A549 (cell line): ENCODE measurements around the gene HIKESHI. TPM values are rescaled to one million over a fixed set of nuclear protein-coding genes. Genes with fewer than 3 reads are reported as not detected.

Experiments
- ATAC-seq, 2 experiments: fragments of 200-7000 bp in 1 of 2; fragments of >200 bp in 1 of 2; cut with Nextera tagmentation in 1 of 2; cut with Tn5 transposase in 1 of 2; 3 replicates each; pipeline versions ENCODE4 v1.8.0 to v1.9.1; 2018 to 2020; ENCODE audit warnings: mild to moderate bottlenecking in 1 of 2, moderate library complexity in 1 of 2
- CTCF ChIA-PET: fragments of 300-600 bp; sonication (Branson Sonifier 250); formaldehyde crosslinking; extraction: SDS; loops from one replicate; lab custom pipeline; 2021; ENCODE audit warnings: antibody characterized with exemption, inconsistent platforms; lab: Yijun Ruan, JAX
- POLR2A ChIA-PET: fragments of 350-600 bp; formaldehyde crosslinking; extraction: SDS; loops from one replicate; lab custom pipeline; 2021; ENCODE audit warnings: antibody characterized with exemption, inconsistent platforms; lab: Yijun Ruan, JAX
- DNase-seq, 2 experiments: peaks; one replicate each; pipeline versions ENCODE4 v3.0.0 to v3.0.0-alpha.2; 2011 to 2016; ENCODE audit warnings: low read depth in 1 of 2, low spot score in 1 of 2
- FAIRE-seq: peaks from 2 replicates; lab custom pipeline; 2011; peaks lifted over from hg19 to GRCh38; lab: Jason Lieb, UNC
- H3K27ac ChIP-seq, 2 experiments: fragments of >200 bp; sonication (Bioruptor Twin); formaldehyde crosslinking; 3 replicates each; pipeline ENCODE4 v1.5.1; 2016 to 2017
- H3K4me1 ChIP-seq: fragments of >200 bp; sonication (Bioruptor Twin); formaldehyde crosslinking; 3 replicates; pipeline ENCODE4 v1.6.1; 2016
- H3K4me2 ChIP-seq: fragments of >200 bp; sonication (Bioruptor Twin); formaldehyde crosslinking; 3 replicates; pipeline ENCODE4 v1.6.1; 2016
- H3K4me3 ChIP-seq: fragments of >200 bp; sonication (Bioruptor Twin); formaldehyde crosslinking; 3 replicates; pipeline ENCODE4 v1.5.1; 2016
- H3K9me3 ChIP-seq: fragments of >200 bp; sonication (Bioruptor Twin); formaldehyde crosslinking; 3 replicates; pipeline ENCODE4 v1.6.1; 2016
- CBX2 ChIP-seq: fragments of 200-600 bp; sonication (generic); IDR thresholded peaks from 2 replicates; pipeline ENCODE4 v1.6.1; 2016; ENCODE audit warnings: low read depth, mild to moderate bottlenecking, borderline replicate concordance
- CEBPB ChIP-seq, 2 experiments: fragments of >200 bp in 1 of 2; sonication (Bioruptor Twin) in 1 of 2; formaldehyde crosslinking in 1 of 2; IDR thresholded peaks; 2 replicates each; pipeline ENCODE4 v1.6.1; 2012 to 2016
- CHD4 ChIP-seq: fragments of 200-600 bp; sonication (generic); IDR thresholded peaks from 2 replicates; pipeline ENCODE4 v1.6.1; 2016; ENCODE audit warnings: antibody characterized with exemption, mild to moderate bottlenecking, borderline replicate concordance
- FOSB ChIP-seq: fragments of 250-450 bp; sonication (Bioruptor Pico); IDR thresholded peaks from 2 replicates; pipeline ENCODE4 v1.5.0; 2020; ENCODE audit warnings: mild to moderate bottlenecking, moderate library complexity
- FOXS1 ChIP-seq: fragments of 250-450 bp; sonication (Bioruptor Pico); IDR thresholded peaks from 2 replicates; pipeline ENCODE4 v1.5.0; 2020; ENCODE audit warnings: mild to moderate bottlenecking, moderate library complexity
- HOXA7 ChIP-seq: fragments of 250-450 bp; sonication (Bioruptor Pico); IDR thresholded peaks from 2 replicates; pipeline ENCODE4 v1.5.0; 2020; ENCODE audit warnings: mild to moderate bottlenecking, moderate library complexity
- HOXB13 ChIP-seq: fragments of 250-450 bp; sonication (Bioruptor Pico); IDR thresholded peaks from 2 replicates; pipeline ENCODE4 v1.5.0; 2020; ENCODE audit warnings: low read depth, mild to moderate bottlenecking, moderate library complexity
- HOXB5 ChIP-seq: fragments of 250-450 bp; sonication (Bioruptor Pico); IDR thresholded peaks from 2 replicates; pipeline ENCODE4 v1.5.0; 2020; ENCODE audit warnings: mild to moderate bottlenecking, moderate library complexity
- JUN ChIP-seq, 2 experiments: fragments of >200 bp; sonication (Bioruptor Twin); formaldehyde crosslinking; IDR thresholded peaks; 2 replicates in 1 of 2; 3 replicates in 1 of 2; pipeline ENCODE4 v1.6.1; 2016 to 2017
- JUNB ChIP-seq: fragments of >200 bp; sonication (Bioruptor Twin); formaldehyde crosslinking; IDR thresholded peaks from 2 replicates; pipeline ENCODE4 v1.6.1; 2016
- MAFK ChIP-seq: fragments of 450-650 bp; IDR thresholded peaks from 2 replicates; pipeline ENCODE4 v1.6.1; 2014; ENCODE audit not compliant: partially characterized antibody
- MYC ChIP-seq: IDR thresholded peaks from 2 replicates; pipeline ENCODE4 v1.6.1; 2012; ENCODE audit warnings: mild to moderate bottlenecking, inconsistent platforms, low read length, improper control_type of control experiment, borderline replicate concordance
- NFE2L2 ChIP-seq: fragments of 150-350 bp; conservative IDR thresholded peaks from 2 replicates; pipeline ENCODE4 v1.6.1; 2014; ENCODE audit warnings: low read length
- NR3C1 ChIP-seq: fragments of >200 bp; sonication (Bioruptor Twin); formaldehyde crosslinking; IDR thresholded peaks from 3 replicates; pipeline ENCODE4 v1.6.1; 2017
- POLR2A ChIP-seq: IDR thresholded peaks from 2 replicates; pipeline ENCODE4 v1.6.1; 2012; ENCODE audit warnings: mild to moderate bottlenecking, low read length
- SMC3 ChIP-seq: fragments of >200 bp; sonication (Bioruptor Twin); formaldehyde crosslinking; IDR thresholded peaks from 3 replicates; pipeline ENCODE4 v1.6.1; 2018; ENCODE audit warnings: inconsistent platforms
- TFCP2L1 ChIP-seq: fragments of 250-450 bp; sonication (Bioruptor Pico); IDR thresholded peaks from 2 replicates; pipeline ENCODE4 v1.5.0; 2021; ENCODE audit warnings: mild to moderate bottlenecking
- ZFP36 ChIP-seq: fragments of 450-650 bp; IDR thresholded peaks from 2 replicates; pipeline ENCODE4 v1.6.1; 2014; ENCODE audit warnings: borderline replicate concordance; ENCODE audit not compliant: partially characterized antibody
- WGBS: methylation state at CpG from one replicate; pipeline ENCODE4 v1.1.6; 2017; ENCODE audit errors: missing lambda C conversion rate; 5-methylcytosine and 5-hydroxymethylcytosine counted together
- polyA plus RNA-seq, 4 experiments: library from polyadenylated mRNA; depleted of rRNA in 3 of 4; stranded (reverse); fragments of >200 nt; fragmentation: RNase III in 1 of 4; extraction: RNeasy Plus Mini Kit Qiagen cat#74134 plus additional on column Dnase treatment in 1 of 4; gene quantifications; 2 replicates in 3 of 4; 3 replicates in 1 of 4; pipeline ENCODE4 v1.2.3, GENCODE V29; 2011 to 2017
- TF ChIP-seq, protein P1 (sequence below): fragments of >200 bp; sonication (Bioruptor Twin); formaldehyde crosslinking; IDR thresholded peaks from 2 replicates; pipeline ENCODE4 v1.6.1; 2016
- TF ChIP-seq, protein P2 (sequence below): fragments of >200 bp; sonication (Bioruptor Twin); formaldehyde crosslinking; IDR thresholded peaks from 3 replicates; pipeline ENCODE4 v1.5.1; 2016
- TF ChIP-seq, protein P3 (sequence below): fragments of 250-450 bp; sonication (Bioruptor Pico); IDR thresholded peaks from 2 replicates; pipeline ENCODE4 v1.5.0; 2020; ENCODE audit warnings: low read depth, mild to moderate bottlenecking, moderate library complexity
- TF ChIP-seq, protein P4 (sequence below): IDR thresholded peaks from 2 replicates; pipeline ENCODE4 v1.6.1; 2012; ENCODE audit warnings: low read depth, borderline replicate concordance

The HIKESHI gene
- polyA plus RNA-seq, 2 of the 4 experiments (the other 2 are of a cell fraction) = 39.6 to 101 TPM

DNA sequence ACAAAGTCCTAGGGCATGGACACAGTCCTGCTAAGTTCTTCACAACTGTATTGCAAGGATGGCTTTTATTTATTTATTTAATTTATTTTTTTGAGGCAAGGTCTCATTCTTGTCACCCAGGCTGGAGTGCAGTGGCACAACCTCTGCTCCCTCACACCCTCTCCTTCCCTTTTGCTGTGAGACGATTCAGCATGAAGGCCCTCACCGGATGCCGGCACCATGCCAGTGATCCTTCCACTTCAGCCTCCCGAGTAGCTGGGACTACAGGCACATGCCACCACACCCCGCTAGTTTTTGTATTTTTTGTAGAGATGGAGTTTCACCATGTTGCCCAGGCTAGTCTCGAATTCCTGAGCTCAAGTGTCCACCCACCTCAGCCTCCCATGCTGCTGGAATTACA lies 39.7 kb upstream of the HIKESHI start:
- H3K4me3 ChIP-seq = no peak overlapping the region
- FAIRE-seq (no peak), ATAC-seq (no peak), DNase-seq (no peak)
- no peak overlapping the region for H3K4me2 ChIP-seq
- no peak for TF ChIP-seq JUNB
- TF ChIP-seq HOXA7 (CRISPR knock-in tag) = no peak
- no peak for TF ChIP-seq HOXB5 (CRISPR knock-in tag)
- TF ChIP-seq FOSB (CRISPR knock-in tag) = no peak
- TF ChIP-seq, protein P1, sequence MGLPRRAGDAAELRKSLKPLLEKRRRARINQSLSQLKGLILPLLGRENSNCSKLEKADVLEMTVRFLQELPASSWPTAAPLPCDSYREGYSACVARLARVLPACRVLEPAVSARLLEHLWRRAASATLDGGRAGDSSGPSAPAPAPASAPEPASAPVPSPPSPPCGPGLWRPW = no peak
- TF ChIP-seq ZFP36 = no peak
- TF ChIP-seq CHD4 = no peak
- no peak for TF ChIP-seq MAFK
- TF ChIP-seq, protein P2, sequence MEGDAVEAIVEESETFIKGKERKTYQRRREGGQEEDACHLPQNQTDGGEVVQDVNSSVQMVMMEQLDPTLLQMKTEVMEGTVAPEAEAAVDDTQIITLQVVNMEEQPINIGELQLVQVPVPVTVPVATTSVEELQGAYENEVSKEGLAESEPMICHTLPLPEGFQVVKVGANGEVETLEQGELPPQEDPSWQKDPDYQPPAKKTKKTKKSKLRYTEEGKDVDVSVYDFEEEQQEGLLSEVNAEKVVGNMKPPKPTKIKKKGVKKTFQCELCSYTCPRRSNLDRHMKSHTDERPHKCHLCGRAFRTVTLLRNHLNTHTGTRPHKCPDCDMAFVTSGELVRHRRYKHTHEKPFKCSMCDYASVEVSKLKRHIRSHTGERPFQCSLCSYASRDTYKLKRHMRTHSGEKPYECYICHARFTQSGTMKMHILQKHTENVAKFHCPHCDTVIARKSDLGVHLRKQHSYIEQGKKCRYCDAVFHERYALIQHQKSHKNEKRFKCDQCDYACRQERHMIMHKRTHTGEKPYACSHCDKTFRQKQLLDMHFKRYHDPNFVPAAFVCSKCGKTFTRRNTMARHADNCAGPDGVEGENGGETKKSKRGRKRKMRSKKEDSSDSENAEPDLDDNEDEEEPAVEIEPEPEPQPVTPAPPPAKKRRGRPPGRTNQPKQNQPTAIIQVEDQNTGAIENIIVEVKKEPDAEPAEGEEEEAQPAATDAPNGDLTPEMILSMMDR = no peak
- no peak for TF ChIP-seq FOXS1 (CRISPR knock-in tag)
- TF ChIP-seq SMC3 = no peak
- no peak for TF ChIP-seq TFCP2L1 (CRISPR knock-in tag)
- TF ChIP-seq JUN (IDR thresholded peaks at IDR 0.05) = no peak
- TF ChIP-seq CBX2 = no peak
- TF ChIP-seq HOXB13 (CRISPR knock-in tag) = no peak
- TF ChIP-seq, protein P3, sequence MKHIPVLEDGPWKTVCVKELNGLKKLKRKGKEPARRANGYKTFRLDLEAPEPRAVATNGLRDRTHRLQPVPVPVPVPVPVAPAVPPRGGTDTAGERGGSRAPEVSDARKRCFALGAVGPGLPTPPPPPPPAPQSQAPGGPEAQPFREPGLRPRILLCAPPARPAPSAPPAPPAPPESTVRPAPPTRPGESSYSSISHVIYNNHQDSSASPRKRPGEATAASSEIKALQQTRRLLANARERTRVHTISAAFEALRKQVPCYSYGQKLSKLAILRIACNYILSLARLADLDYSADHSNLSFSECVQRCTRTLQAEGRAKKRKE = no peak
- CTCF ChIA-PET = no interaction called here
- WGBS = 91% methylated on average over 6 of the region's 6 CpGs
- no peaks in the 10 kb centered on the region for H3K4me1 ChIP-seq
- POLR2A ChIA-PET = interaction anchor here (0.5 to 0.6 kb wide), 3 partner anchors 13 to 404 kb away, joined by 3 read pairs; no protein-coding TSS in a partner anchor
- no peaks in the 10 kb centered on the region for H3K9me3 ChIP-seq
- no peak overlapping the region for H3K27ac ChIP-seq

DNA sequence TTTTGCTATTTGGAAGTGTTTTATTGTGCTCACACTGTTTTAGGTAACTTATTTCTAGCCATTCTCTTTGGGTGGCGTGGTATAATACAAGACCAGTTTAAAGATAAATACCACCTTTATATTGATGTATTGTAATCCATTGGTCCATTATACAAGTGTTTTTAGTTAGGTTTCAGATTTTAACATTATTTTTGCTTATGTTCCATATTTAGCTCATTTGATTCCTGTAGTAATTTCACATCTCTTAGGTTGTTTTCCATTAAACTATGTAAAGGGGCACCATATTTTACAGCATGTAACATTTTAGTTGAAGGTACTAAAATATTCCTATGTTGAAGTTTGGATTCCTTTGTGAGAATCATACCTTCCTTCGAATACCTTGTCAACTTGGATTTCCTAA lies 37.4 kb upstream of the HIKESHI start:
- FAIRE-seq = no peak
- H3K4me3 ChIP-seq = no peak overlapping the region
- DNase-seq = no peak
- TF ChIP-seq MYC (no peak), HOXB13 (CRISPR knock-in tag) (no peak), NFE2L2 (no peak), CEBPB (IDR thresholded peaks at IDR 0.05) (no peak), JUNB (no peak), POLR2A (no peak), FOXS1 (CRISPR knock-in tag) (no peak), CHD4 (no peak), NR3C1 (no peak), JUN (IDR thresholded peaks at IDR 0.05) (no peak)
- TF ChIP-seq, protein P4, sequence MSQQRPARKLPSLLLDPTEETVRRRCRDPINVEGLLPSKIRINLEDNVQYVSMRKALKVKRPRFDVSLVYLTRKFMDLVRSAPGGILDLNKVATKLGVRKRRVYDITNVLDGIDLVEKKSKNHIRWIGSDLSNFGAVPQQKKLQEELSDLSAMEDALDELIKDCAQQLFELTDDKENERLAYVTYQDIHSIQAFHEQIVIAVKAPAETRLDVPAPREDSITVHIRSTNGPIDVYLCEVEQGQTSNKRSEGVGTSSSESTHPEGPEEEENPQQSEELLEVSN = no peak
- TF ChIP-seq, protein P3 = no peak
- TF ChIP-seq, all 56 proteins: peak for 0
- no peaks in the 10 kb centered on the region for H3K4me1 ChIP-seq
- ATAC-seq = no peak
- ChIA-PET CTCF (interaction anchor here (0.6 to 1.3 kb wide), 2 partner anchors 76 to 191 kb away, joined by 3 read pairs; no protein-coding TSS in a partner anchor), POLR2A (no interaction called here)
- H3K4me2 ChIP-seq = no peak overlapping the region
- no peaks in the 10 kb centered on the region for H3K9me3 ChIP-seq
- no peak overlapping the region for H3K27ac ChIP-seq
- WGBS = 94% methylated on average over 2 of the region's 2 CpGs
